ENCODE results near the gene ALG12.

ALG12 gene

DNA sequence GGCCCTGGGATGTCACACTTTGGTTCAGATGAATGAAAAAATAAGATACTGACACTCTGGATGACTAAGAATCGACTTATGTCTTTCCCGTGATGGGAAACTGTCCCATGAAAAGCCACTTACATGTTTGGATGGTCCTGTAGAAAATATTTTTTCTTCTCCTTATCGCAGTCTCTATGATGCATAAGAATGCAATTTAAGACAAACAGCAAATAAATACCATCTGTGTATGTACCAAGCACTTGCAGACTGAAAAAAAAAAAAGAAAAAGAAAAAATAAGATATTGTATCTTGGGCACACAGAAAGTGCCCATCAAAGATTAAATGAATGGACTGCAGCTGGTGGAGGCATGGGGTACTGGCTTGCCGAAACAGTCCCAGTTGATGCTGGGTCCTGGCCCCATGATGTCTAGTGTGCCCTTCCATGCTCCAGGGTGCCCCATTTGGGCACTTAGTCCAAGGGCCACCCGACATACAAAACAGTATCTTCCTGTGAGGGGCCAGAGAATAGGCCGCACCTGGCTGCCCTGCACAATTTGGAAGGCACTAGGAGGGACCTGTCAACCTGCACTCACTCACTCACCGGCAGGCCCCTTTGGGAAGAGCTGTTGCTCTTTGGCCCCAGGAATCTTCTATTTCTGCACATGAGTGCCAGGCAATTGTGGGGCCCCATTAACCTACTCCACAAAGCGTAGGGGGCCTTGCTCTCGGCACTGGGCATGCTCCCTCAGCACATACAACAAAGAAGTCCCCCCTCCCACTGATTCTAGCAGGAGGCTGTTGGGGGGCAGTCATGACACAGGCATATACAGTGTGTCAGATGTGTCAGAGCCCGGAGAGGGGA, 67.1 kb downstream of the ALG12 start:
- TF ChIP-seq POLR2AphosphoS5 (IDR thresholded peaks at IDR 0.05; ENCODE audit: low read depth, low read length) (no peak), TAF1 (IDR thresholded peaks at IDR 0.05; ENCODE audit: borderline replicate concordance, low read depth, low read length) (no peak), POLR2A (IDR thresholded peaks at IDR 0.05; ENCODE audit: low read depth, low read length) (no peak)
- DNase-seq (ENCODE audit: insufficient read length) (no peak), FAIRE-seq (no peak)
